Activated CD8-positive, alpha-beta memory T cell treated with anti-CD3 and anti-CD28 coated beads for 48 hours (primary cell): ENCODE results near the gene GPR63.

Experiments
- DNase-seq, 3 experiments: peaks; one replicate each; pipeline ENCODE4 v3.0.0-alpha.2; 2020; ENCODE audit warnings: low read depth in 2 of 3, low spot score in 2 of 3

Gene GPR63

DNA sequence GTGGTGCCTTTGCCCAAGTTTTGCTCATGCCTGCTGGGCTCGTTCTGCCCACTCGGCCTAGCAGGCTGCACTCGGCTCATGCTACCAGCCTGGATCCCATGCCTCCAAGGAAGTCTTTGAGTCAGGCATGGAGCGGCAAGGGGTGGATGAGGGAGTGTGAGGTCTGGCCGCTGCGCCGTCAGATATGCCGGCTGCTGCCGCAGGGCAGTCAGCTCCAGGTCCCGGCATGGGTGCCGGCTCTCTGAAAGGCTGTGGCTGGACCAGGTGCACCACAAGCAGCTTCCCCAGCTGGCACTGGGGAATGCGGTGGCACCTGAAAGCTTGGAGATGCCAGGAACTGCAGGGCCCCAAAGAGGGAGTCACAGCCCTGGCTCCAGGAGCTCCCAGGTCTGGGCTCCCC lies 75.5 kb downstream of the GPR63 start:
- no peak for DNase-seq

GRCh38 chr6:96760153-96760687 lies 77.1 kb downstream of the GPR63 start:
- DNase-seq = no peak

GRCh38 chr6:96755096-96755495 lies 82.2 kb downstream of the GPR63 start:
- DNase-seq = no peak

- no peak for DNase-seq
These were observed 87.4 kb downstream of the GPR63 start for GRCh38 chr6:96749891-96750290.
